Motor neuron (in vitro differentiated cells): ENCODE data around the gene C2orf42. TPM values are rescaled to one million over a fixed set of nuclear protein-coding genes. Genes with fewer than 3 reads are reported as not detected.
A peak's percentile ranks its signal among the peaks of the same experiment; 100 is the strongest.
"Not testable (repeated sequence)": the region's sequence is repeated elsewhere in the genome, so short reads cannot be mapped to it uniquely, and the experiment has no call there.

Experiments used
- ATAC-seq, 8 experiments: fragments of 200-7000 bp; cut with Tn5 transposase; replicated peaks in 6 of 8; 2 replicates each; pipeline ENCODE4 v1.8.0; 2021; ENCODE audit warnings: mild to moderate bottlenecking in 8 of 8, moderate library complexity in 8 of 8
- H3K27ac ChIP-seq, 2 donors: fragments of 250-450 bp; sonication (Bioruptor Pico); 2 replicates each; pipeline ENCODE4 v1.9.0; 2021; ENCODE audit warnings: antibody characterized with exemption in 2 of 2, mild to moderate bottlenecking in 2 of 2, moderate library complexity in 1 of 2
- H3K4me1 ChIP-seq, 2 donors: fragments of 250-450 bp; sonication (Bioruptor Pico); replicated peaks in 1 of 2; 2 replicates each; pipeline ENCODE4 v1.6.1; 2021; ENCODE audit warnings: antibody characterized with exemption in 2 of 2, mild to moderate bottlenecking in 2 of 2, moderate library complexity in 1 of 2
- H3K4me3 ChIP-seq, 5 donors: fragments of 250-450 bp; sonication (Bioruptor Pico); 2 replicates each; pipeline ENCODE4 v1.9.0; 2021; ENCODE audit warnings: antibody characterized with exemption in 5 of 5, mild to moderate bottlenecking in 5 of 5, moderate library complexity in 4 of 5
- WGBS, 10 experiments: fragments of 450-650 bp; shearing (Covaris generic); methylation state at CpG; one replicate each; pipeline ENCODE4 v1.0.0; 2022; 5-methylcytosine and 5-hydroxymethylcytosine counted together
- in situ Hi-C, 9 experiments: fragments of 400-800 bp; cut with MboI; loops; one replicate each; pipeline ENCODE4 v1.15.0; 2021; ENCODE audit warnings: low sequenced_read_pairs in 9 of 9, low pct_unique_long_range_greater_than_20kb in 2 of 9; ENCODE audit not compliant: unreplicated experiment in 9 of 9
- total RNA-seq, 8 experiments: library from RNA; unstranded; fragments of 300-600 nt; gene quantifications; 2 replicates each; pipeline versions ENCODE4 v1.2.3 to v1.2.4, GENCODE V29; 2022

The C2orf42 gene
- total RNA-seq, 8 experiments from 2014 or later = 9.8 to 18.7 (median 14.5) TPM

DNA sequence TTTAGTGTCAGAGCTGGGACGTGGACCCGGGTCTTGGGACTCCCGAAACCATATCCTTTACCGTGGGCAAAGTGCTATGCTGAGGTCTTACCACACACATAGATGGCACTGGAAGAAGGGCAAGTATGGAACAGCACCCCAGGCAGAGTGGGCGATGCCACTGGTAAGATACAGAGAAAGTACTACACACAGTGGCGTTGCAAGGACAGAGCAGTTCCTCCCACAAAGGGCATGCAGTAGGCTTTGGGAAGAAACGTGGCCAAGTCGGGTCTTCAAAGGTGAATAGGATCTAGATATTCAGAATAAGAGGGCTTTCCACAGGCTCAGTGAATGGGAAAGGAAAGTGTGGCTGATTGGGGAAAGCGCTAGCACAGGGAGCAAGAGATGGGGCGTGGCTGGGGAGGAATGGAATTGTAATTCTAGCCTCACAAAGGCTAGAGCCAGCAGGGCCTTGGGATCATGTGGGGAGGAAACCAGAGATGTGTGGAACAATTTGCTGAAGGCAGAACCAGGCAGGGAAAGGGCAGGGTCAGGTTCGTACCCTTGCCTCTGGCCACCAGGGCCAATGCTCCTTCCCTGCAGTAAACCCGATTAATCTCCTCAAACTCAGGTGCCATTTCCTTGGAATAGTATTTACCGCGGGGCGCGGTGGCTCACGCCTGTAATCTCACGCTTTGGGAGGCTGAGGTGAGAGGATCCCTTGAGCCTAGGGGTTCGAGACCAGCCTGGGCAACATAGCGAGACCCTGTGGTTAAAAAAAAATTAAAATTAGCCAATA is 67.6 kb downstream of the C2orf42 start:
- Histone ChIP-seq H3K4me3 (peak overlapping the region in 1 of 5 donors; percentile 36), H3K4me1 (peaks cover 40 to 43% of the 10 kb centered on the region in 2 donors), H3K27ac (peak overlapping the region; percentile 94 to 98)
- in situ Hi-C loops = no loop called here
- peak in 7 of 8 experiments; percentile 22 to 67 (median 28) for ATAC-seq
- WGBS, 10 experiments = 13 to 87% (median 52%) methylated on average over 1 to 18 of the region's 20 CpGs

DNA sequence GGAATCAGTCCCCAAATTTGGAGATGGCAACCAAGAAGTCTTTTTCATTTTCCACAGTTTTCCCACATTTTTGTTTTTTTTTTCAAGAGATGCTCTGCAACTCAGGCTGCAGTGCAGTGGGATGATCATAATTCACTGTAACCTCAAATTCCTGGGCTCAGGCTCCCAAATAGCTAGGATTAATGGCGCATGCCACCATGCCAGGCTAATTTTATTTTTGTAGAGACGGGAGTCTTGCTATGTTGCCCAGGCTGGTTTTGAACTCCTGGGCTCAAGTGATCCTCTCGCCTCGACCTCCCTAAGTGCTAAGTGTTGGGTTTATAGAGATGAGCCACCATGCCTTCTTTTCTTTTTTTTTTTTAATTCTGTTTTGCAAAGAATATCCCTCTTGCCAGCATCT is 68.3 kb downstream of the C2orf42 start:
- in situ Hi-C loops = no loop called here
- H3K4me3 ChIP-seq = no peak overlapping the region
- no peak for ATAC-seq
- no peak overlapping the region for H3K27ac ChIP-seq
- peaks cover 37% of the 10 kb centered on the region in 2 donors for H3K4me1 ChIP-seq
- WGBS, 10 experiments = 48 to 100% (median 96%) methylated on average over 2 to 3 of the region's 4 CpGs; no CpG with 5 or more reads in 2 of the 10 experiments

DNA sequence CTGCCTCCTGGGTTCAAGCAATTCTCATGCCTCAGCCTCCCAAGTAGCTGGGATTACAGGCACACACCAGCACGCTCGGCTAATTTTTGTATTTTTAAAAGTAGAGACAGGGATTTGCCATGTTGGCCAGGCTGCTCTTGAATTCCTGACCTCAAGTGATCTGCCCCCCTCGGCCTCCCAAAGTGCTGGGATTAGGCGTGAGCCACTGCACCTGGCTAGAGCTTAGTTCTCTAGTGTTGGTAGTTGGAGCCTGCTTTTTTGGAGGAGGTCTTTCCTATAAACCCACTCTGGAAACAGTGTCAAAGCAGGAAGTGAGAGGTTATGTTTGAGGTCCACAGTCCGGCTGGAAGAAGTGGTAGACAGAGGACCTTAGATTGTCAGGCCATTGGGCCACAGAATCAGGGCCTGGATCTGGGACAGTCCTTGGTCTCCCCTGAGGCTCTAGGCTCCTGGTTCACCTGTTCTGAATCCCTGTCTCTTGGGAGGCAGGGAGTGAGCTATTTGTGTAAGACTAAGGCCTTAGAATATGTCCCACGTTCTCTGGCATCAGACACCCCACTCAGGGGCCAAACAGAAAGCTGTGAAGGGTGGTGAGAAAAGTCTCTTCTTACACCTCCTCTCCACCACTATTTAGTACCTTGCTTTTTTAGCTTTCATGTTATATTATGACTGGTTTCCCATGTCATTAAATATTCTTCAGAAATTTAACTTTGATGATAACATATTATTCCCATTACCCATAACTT is 69.0 kb downstream of the C2orf42 start:
- Histone ChIP-seq H3K27ac (no peak overlapping the region), H3K4me3 (no peak overlapping the region), H3K4me1 (peaks cover 40% of the 10 kb centered on the region in 2 donors)
- ATAC-seq = no peak
- in situ Hi-C loops = no loop called here
- WGBS, 10 experiments = 57 to 100% (median 84%) methylated on average over 2 to 5 of the region's 6 CpGs; no CpG with 5 or more reads in 2 of the 10 experiments

DNA sequence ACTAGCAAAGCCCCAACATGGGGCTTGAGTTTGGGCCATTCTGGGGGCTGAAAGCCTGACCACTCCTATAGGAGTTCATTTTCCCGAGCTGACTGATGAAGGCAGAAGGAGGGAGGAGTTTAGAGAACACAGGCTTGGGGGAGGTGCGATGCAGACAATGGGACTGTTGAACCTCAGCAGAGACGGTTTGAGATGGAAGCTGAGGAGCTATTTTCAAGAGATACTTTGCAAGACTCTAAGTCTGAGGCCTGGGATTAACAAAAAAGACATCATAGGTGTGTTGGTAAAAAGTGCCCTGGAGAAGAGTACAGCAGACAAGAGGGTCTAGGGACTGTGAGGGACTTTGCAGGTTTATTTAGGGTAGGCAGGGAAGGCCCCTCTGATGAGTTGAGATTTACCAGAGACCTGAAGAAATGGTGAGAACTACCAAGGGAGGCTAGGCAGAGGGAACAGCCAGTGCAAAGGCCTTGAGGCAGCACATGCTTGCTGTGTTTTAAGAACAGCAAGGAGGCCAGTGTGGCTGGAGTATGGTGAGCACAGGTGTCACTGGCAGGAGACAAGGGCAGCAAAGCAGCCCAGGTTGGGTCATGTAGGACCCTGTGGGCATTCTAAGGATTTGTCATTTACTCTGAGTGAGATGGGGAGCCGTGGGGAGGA is 71.9 kb downstream of the C2orf42 start:
- Histone ChIP-seq H3K27ac (peak overlapping the region; percentile 6 to 42), H3K4me1 (peaks cover 29 to 32% of the 10 kb centered on the region in 2 donors), H3K4me3 (no peak overlapping the region)
- peak in 5 of 8 experiments; percentile 46 to 66 (median 56) for ATAC-seq
- 0 to 56% (median 23%) methylated on average over 1 to 4 of the region's 4 CpGs for WGBS, 10 experiments
- in situ Hi-C loops = no loop called here

DNA sequence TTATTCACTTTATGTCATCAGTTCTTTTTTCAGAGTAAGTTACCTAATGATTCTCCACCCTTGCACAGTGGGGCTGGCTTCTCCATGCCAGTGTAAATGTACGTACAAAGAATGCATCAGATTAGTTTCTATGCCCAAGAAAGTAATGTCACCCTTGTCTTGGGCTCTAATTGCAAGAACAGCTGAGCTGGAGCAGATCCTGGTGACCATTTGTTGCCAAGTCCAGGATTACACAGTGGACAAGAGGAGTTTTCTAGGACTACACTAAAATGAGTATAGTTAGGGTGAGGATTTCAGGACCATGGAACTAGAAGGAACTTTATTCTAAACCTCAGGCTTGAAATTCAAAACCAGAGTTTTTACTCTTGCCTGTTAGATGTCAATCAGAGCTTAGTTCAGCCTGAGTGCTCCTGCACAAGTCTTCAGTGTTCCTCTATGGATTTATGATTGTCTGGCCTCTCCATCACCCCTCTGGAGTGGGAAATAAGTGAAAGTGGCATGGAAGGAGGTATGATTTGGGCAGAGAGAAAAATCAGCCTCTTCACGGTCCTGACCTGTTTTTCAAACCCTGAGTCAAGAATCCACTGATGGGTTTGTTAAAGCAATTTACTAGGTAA is 73.8 kb downstream of the C2orf42 start:
- Histone ChIP-seq H3K4me1 (peaks cover 18 to 22% of the 10 kb centered on the region in 2 donors), H3K27ac (no peak overlapping the region), H3K4me3 (no peak overlapping the region)
- ATAC-seq = no peak
- in situ Hi-C loops = no loop called here
- WGBS, 10 experiments = 50 to 92% (median 81%) methylated on average over 1 to 2 of the region's 2 CpGs; no CpG with 5 or more reads in 1 of the 10 experiments

DNA sequence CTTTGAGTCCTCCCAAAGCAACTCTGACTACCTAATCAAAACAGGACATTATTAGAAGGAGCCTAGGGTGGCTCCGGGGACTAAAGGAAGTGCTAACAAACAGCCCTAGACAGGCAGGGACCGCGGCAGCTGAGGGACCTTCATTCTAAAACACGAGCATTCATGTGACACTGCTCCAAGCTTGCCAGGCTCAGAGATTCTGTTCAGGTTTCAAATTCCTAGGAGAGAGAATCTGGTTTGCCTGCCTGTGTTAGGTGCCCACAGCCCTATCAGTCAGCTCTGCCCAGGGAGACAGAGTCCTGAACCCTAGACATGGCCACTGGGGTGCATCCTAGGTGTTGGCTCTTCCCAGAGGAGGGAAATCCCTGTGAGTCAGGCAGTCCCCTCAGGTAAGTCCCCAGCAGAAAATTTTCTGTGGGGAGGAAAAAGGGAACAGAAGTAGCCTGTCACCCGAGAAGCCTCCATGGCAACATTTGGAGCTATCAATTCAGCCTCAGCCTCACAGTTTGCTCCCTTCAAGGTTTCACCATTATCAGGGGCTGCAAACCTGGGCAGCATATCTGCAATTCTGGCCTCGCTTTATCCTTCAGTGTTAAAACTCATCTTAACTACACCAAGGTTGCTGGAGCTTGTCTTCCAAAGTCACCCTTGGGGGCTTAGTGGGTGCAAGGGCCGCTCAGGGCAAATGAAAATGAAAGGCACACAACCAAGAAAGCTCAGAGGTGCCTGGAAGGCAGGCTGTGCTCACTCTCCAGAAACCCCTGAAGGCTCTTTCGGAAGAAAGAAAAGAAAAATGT is 75.0 kb downstream of the C2orf42 start:
- in situ Hi-C loops = no loop called here
- no peak overlapping the region for H3K4me3 ChIP-seq
- H3K27ac ChIP-seq = no peak overlapping the region
- WGBS, 10 experiments = 0 to 100% (median 83%) methylated on average over 1 to 5 of the region's 8 CpGs; no CpG with 5 or more reads in 3 of the 10 experiments
- ATAC-seq = peak in 5 of 8 experiments; percentile 6 to 46 (median 38)
- H3K4me1 ChIP-seq = peaks cover 18 to 22% of the 10 kb centered on the region in 2 donors

DNA sequence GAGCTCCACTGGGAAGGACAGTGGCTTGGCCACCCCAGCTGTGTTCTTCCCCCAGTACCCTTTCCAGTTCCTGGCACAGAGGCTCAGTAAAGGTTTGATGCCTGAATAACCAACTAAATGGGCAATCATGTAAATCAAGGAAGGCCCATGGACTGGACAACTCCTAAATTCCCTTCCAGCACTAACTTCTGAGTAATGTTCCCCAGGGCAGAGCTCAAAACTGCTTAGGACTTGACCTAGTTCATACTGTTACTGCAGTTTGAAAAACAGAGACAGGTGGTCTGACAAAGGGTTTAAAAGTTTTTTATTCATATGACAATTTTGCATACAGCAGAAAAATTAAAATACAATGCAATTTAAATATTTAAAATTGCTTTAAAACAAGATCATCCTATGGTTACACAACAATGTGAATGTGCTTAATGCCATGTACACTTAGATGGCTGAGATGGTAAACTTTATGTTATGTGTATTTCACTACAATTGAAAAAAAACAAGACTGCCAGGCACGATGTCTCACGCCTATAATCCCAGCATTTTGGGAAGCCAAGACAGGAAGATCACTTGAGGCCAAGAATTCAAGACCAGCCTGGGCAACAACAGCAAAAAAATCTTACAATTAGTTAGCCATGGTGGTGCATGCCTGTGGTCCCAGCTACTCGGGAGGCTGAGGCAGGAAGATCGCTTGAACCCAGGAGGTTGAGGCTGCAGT is 77.3 kb downstream of the C2orf42 start:
- Histone ChIP-seq H3K4me3 (no peak overlapping the region), H3K4me1 (peaks cover 17 to 24% of the 10 kb centered on the region in 2 donors), H3K27ac (no peak overlapping the region)
- ATAC-seq = peak in 3 of 8 experiments; percentile 35 to 79 (median 48)
- 0 to 100% (median 79%) methylated on average over 1 to 4 of the region's 4 CpGs; no CpG with 5 or more reads in 1 of the 10 experiments for WGBS, 10 experiments
- in situ Hi-C loops = no loop called here

DNA sequence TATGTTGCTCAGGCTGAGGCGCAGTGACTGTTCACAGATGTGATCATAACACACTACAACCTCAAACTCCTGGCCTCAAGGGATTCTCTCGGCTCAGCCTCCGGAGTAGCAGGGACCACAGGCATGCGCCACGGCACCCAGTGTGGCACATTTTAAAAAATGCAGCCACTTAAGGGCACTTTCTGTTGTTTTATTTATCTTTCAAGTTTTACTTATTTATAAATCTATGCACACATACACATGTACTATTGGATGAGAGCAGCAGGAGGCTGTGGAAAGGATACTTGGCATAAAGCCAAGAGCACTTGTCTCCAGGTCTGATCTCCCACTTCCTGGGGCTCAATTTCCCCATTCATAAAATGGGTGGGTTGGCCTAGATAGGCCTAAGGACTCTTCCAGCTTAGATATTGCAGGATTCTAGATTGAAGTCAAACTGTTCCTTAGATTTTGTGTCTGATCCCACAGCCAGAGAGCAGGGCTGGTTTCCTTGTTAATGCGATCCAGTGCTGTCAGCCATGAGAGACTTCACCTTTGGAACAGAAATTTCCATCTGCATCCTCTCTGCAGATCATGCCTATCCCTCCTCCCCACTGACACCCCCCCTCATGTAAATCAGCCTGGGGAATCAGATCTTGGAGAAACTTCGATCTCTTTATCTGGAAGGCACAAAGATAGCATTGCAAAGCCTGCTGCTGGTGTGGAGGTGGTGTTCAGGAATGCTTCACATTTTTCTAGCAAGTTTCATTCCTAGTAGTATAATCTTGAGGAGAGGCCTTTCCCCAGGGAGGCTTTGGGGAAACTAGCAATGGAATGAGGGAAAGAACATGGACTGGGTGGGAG is 78.8 kb downstream of the C2orf42 start:
- Histone ChIP-seq H3K4me3 (no peak overlapping the region), H3K4me1 (peaks cover 19 to 28% of the 10 kb centered on the region in 2 donors), H3K27ac (no peak overlapping the region)
- WGBS, 10 experiments = 78 to 100% (median 91%) methylated on average over 1 to 6 of the region's 7 CpGs; no CpG with 5 or more reads in 1 of the 10 experiments
- no peak for ATAC-seq
- in situ Hi-C loops = no loop called here

DNA sequence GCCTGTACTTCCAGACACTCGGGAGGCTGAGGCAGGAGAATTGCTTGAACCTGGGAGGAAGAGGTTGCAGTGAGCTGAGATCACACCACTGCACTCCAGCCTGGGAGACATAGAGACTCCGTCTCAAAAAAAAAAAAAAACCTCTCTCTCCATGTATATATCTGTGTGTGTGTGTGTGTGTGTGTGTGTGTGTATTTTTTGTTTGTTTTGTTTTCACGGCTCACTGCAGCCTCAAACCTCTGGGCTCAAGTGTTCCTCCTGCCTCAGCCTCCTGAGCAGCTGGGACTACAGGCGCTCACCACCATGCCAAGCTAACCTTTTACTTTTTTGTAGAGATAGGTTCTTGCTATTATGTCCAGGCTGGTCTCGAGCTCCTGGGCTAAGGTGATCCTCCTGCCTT is 80.4 kb downstream of the C2orf42 start:
- H3K27ac ChIP-seq, H3K4me3 ChIP-seq, in situ Hi-C loops, ATAC-seq: not testable (repeated sequence)
- H3K4me1 ChIP-seq = peaks cover 16 to 23% of the 10 kb centered on the region in 2 donors
- WGBS, 10 experiments = 83 to 100% (median 94%) methylated on average over 1 to 3 of the region's 5 CpGs; no CpG with 5 or more reads in 5 of the 10 experiments

DNA sequence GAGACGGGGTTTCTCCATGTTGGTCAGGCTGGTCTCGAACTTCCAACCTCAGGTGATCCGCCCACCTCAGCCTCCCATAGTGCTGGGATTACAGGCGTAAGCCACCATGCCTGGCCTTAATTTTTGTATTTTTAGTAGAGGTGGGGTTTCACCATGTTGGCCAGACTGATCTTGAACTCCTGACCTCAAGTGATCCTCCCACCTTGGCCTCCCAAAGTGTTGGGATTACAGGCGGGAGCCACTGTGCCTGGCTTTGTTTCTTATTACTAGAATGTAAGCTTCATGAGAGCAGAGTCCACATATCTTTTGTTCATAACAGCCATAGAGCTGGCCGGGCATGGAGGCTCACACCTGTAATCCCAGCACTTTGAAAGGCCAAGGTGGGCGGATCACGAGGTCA is 84.7 kb downstream of the C2orf42 start:
- H3K4me3 ChIP-seq, in situ Hi-C loops, H3K27ac ChIP-seq, ATAC-seq: not testable (repeated sequence)
- H3K4me1 ChIP-seq = peaks cover 27 to 30% of the 10 kb centered on the region in 2 donors
- WGBS, 10 experiments = 91 to 100% (median 98%) methylated on average over 2 to 4 of the region's 8 CpGs; no CpG with 5 or more reads in 4 of the 10 experiments
